ENCODE data around the gene PCOLCE2.

DNA sequence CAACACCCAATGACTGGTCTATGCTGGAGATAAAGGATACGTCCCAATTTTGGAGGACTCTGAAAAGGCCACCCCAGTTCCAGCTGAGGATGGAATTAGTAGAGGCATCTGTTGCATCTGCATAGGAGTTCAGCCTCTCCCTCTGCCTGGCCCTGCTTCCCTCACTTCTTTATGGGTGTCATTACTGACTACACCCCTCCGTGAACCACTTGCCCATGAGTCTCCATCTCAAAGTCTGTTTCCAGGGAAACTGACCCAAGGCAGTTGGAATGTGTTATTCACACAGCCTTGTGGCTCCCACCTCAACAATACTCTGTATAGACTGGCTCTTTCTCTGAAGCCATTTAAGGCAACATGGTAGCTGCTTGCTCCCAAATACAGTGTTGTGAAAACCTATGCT is 21.4 kb upstream of the PCOLCE2 start:
- TF ChIP-seq, protein P1, sequence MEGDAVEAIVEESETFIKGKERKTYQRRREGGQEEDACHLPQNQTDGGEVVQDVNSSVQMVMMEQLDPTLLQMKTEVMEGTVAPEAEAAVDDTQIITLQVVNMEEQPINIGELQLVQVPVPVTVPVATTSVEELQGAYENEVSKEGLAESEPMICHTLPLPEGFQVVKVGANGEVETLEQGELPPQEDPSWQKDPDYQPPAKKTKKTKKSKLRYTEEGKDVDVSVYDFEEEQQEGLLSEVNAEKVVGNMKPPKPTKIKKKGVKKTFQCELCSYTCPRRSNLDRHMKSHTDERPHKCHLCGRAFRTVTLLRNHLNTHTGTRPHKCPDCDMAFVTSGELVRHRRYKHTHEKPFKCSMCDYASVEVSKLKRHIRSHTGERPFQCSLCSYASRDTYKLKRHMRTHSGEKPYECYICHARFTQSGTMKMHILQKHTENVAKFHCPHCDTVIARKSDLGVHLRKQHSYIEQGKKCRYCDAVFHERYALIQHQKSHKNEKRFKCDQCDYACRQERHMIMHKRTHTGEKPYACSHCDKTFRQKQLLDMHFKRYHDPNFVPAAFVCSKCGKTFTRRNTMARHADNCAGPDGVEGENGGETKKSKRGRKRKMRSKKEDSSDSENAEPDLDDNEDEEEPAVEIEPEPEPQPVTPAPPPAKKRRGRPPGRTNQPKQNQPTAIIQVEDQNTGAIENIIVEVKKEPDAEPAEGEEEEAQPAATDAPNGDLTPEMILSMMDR (conservative IDR thresholded peaks at IDR 0.05) = no peak
- no peak for TF ChIP-seq ZFX (IDR thresholded peaks at IDR 0.05)
